22Rv1 (cell line): ENCODE measurements around the gene TAOK3.

ENCODE experiments used
- ZFX ChIP-seq: fragments of 450-650 bp; IDR thresholded peaks from 2 replicates; pipeline ENCODE4 v1.6.1; 2017; ENCODE audit warnings: antibody characterized with exemption, borderline replicate concordance
- TF ChIP-seq, protein P1 (sequence below): fragments of 450-650 bp; IDR thresholded peaks from 2 replicates; pipeline ENCODE4 v1.5.1; 2017; ENCODE audit warnings: mild to moderate bottlenecking

DNA sequence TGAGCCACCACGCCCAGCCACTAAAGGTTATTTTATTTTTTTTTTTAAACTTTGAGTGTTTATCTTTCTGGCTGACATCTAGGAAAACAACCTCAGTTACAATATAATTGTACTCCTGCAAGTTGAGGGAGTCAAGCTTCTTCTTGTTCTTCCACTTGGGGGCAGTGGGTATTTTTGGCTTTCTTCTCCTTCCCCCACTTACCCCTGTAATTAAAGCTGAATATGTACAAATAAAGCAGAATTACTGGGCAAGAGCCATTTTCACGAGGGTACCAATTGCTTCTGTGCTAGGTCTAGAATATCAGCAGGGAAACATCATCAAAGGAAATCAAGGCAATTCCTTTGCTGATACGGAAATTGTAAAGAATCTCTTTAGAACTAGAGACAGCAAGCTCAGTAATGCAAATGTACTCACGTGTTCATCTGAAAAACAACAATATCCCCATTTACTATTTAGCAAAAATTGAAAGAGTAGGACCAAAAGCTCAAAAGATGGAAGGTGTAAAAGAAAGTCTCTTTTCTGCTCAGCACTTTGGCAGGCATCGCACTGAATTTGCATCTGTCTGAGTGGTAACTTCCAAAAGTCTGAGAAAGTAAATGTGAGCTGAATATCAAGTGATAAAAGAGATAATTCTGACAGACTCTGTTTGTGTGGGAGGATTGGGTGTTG, 72.8 kb downstream of the TAOK3 start:
- TF ChIP-seq, protein P1, sequence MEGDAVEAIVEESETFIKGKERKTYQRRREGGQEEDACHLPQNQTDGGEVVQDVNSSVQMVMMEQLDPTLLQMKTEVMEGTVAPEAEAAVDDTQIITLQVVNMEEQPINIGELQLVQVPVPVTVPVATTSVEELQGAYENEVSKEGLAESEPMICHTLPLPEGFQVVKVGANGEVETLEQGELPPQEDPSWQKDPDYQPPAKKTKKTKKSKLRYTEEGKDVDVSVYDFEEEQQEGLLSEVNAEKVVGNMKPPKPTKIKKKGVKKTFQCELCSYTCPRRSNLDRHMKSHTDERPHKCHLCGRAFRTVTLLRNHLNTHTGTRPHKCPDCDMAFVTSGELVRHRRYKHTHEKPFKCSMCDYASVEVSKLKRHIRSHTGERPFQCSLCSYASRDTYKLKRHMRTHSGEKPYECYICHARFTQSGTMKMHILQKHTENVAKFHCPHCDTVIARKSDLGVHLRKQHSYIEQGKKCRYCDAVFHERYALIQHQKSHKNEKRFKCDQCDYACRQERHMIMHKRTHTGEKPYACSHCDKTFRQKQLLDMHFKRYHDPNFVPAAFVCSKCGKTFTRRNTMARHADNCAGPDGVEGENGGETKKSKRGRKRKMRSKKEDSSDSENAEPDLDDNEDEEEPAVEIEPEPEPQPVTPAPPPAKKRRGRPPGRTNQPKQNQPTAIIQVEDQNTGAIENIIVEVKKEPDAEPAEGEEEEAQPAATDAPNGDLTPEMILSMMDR = no peak
- no peak for TF ChIP-seq ZFX
